ENCODE data around the gene CDH16.
"Not testable (repeated sequence)": the region's sequence is repeated elsewhere in the genome, so short reads cannot be mapped to it uniquely, and the experiment has no call there.

CDH16 gene

GRCh38 chr16:66882702-66883101 is 36.0 kb downstream of the CDH16 start:
- H3K4me3 ChIP-seq = no peak overlapping the region
- H3K4me1 ChIP-seq = peaks cover 12% of the 10 kb centered on the region
- no peaks in the 10 kb centered on the region for H3K27me3 ChIP-seq (ENCODE audit: low read depth)
- no peaks in the 10 kb centered on the region for H3K9me3 ChIP-seq
- H3K36me3 ChIP-seq (replicated peaks) = peaks cover 30% of the 10 kb centered on the region
- no peak for DNase-seq (ENCODE audit: low spot score in 2 of 2)
- in situ Hi-C loops (cut with MboI; ENCODE audit: low sequenced_read_pairs) = no loop called here

DNA sequence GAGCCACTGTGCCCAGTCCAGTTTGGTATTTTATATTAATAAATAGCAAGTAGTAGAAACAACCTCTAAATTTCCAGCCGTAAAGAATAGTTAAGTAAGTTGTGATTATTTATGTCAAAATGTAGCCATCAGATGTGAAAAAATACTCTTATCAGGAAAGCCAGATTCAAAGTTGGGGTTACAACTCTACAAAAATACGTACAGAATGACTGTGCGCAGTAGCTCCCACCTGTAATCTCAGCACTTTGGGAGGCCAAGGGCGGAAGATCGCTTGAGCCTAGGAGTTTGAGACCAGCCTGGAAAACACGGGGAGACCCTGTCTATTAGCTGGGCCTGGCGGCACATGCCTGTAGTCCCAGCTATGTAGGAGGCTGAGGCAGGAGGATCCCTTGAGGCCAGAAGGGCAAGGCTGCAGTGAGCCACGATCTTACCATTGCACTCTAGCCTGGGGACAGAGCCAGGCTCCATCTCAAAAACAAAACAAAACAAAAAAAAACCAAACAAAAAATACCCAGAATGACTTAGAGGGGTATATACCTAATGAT is 36.6 kb downstream of the CDH16 start:
- Histone ChIP-seq H3K36me3 (replicated peaks) (peaks cover 26% of the 10 kb centered on the region), H3K4me3 (peak overlapping the region; percentile 88), H3K4me1 (peaks cover 12% of the 10 kb centered on the region), H3K27me3 (ENCODE audit: low read depth) (no peaks in the 10 kb centered on the region), H3K9me3 (no peaks in the 10 kb centered on the region)
- in situ Hi-C loops (cut with MboI; ENCODE audit: low sequenced_read_pairs) = no loop called here
- DNase-seq (ENCODE audit: low spot score in 2 of 2) = no peak

- Histone ChIP-seq H3K27me3 (ENCODE audit: low read depth) (no peaks in the 10 kb centered on the region), H3K9me3 (no peaks in the 10 kb centered on the region), H3K36me3 (replicated peaks) (peaks cover 21% of the 10 kb centered on the region), H3K4me3 (peak overlapping the region; percentile 88), H3K4me1 (peaks cover 12% of the 10 kb centered on the region)
- no peak for DNase-seq (ENCODE audit: low spot score in 2 of 2)
- in situ Hi-C loops (cut with MboI; ENCODE audit: low sequenced_read_pairs) = no loop called here
Observed at GRCh38 chr16:66881560-66881959, 37.1 kb downstream of the CDH16 start.

- in situ Hi-C loops (cut with MboI; ENCODE audit: low sequenced_read_pairs) = no loop called here
- peaks cover 20% of the 10 kb centered on the region for H3K36me3 ChIP-seq (replicated peaks)
- peak overlapping the region; percentile 88 for H3K4me3 ChIP-seq
- no peaks in the 10 kb centered on the region for H3K27me3 ChIP-seq (ENCODE audit: low read depth)
- peak in 1 of 2 experiments; percentile 33 for DNase-seq (ENCODE audit: low spot score in 2 of 2)
- H3K4me1 ChIP-seq = peaks cover 12% of the 10 kb centered on the region
- no peaks in the 10 kb centered on the region for H3K9me3 ChIP-seq
Observed at GRCh38 chr16:66881014-66881417, 37.7 kb downstream of the CDH16 start.

GRCh38 chr16:66880288-66881013 is 38.2 kb downstream of the CDH16 start, which contains the start of gene PDP2:
PDP2 (plus strand) TSS chr16:66880515; CDS start chr16:66884285, 3,770 bp downstream.
- in situ Hi-C loops (cut with MboI; ENCODE audit: low sequenced_read_pairs) = no loop called here
- H3K36me3 ChIP-seq (replicated peaks) = peaks cover 14% of the 10 kb centered on the region
- H3K4me1 ChIP-seq = peaks cover 12% of the 10 kb centered on the region

DNA sequence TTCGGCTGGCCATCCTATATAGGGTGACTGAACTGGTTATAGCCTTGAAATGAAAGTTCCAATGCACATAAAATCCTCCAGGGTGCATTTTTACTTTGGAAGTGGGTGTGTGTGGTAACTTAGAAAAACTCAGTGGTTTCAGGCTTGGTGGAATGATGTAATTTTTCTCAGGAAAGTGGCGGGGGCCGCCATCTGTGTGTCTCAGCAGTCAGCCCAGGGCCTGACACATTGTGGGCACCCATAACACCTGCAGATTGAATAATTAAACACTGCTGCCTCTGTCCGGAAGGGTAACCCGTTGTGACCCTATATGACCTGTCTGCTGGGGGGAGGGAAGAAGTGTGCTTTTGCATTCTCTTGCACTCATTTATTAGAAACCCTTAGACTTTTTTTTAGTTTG is 40.6 kb downstream of the CDH16 start:
- Histone ChIP-seq H3K36me3 (replicated peaks) (no peaks in the 10 kb centered on the region), H3K9me3 (no peaks in the 10 kb centered on the region), H3K4me1 (peaks cover 12% of the 10 kb centered on the region), H3K4me3 (no peak overlapping the region), H3K27me3 (ENCODE audit: low read depth) (no peaks in the 10 kb centered on the region)
- in situ Hi-C loops (cut with MboI; ENCODE audit: low sequenced_read_pairs) = no loop called here
- DNase-seq (ENCODE audit: low spot score in 2 of 2) = no peak

More at GRCh38 chr16:66880288-66881013, 38.2 kb downstream of the CDH16 start, which contains the start of gene PDP2:
- Histone ChIP-seq H3K9me3 (no peaks in the 10 kb centered on the region), H3K4me3 (peak within 1 kb of the TSS; percentile 88), H3K27me3 (ENCODE audit: low read depth) (no peaks in the 10 kb centered on the region)
- DNase-seq (ENCODE audit: low spot score in 2 of 2) = peak; percentile 93 to 98

GRCh38 chr16:66874079-66874775 is 44.5 kb downstream of the CDH16 start:
- in situ Hi-C loops (cut with MboI; ENCODE audit: low sequenced_read_pairs) = no loop called here
- DNase-seq (ENCODE audit: low spot score in 2 of 2) = no peak
- Histone ChIP-seq H3K27me3 (ENCODE audit: low read depth) (no peaks in the 10 kb centered on the region), H3K36me3 (replicated peaks) (no peaks in the 10 kb centered on the region), H3K4me3 (no peak overlapping the region), H3K4me1 (peaks cover 4% of the 10 kb centered on the region; the same call in 1 of the 2 replicates), H3K9me3 (no peaks in the 10 kb centered on the region)

DNA sequence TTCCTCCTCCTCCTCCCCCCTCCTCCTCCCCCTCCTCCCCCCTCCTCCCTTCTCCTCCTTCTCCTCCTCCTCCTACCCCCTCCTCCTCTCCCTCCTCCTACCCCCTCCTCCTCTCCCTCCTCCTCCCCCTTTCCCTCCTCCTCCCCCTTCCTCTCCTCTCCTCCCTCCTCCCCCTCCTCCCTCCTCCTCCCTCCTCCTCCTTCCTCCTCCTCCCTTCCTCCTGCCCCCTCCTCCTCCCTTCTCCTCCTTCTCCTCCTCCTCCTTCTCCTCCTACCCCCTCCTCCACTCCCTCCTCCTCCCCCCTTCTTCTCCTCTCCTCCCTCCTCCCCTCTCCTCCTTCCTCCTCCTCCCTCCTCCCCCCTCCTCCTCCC is 45.0 kb downstream of the CDH16 start:
- H3K4me3 ChIP-seq = no peak overlapping the region
- DNase-seq (ENCODE audit: low spot score in 2 of 2) = no peak
- in situ Hi-C loops (cut with MboI; ENCODE audit: low sequenced_read_pairs) = no loop called here

DNA sequence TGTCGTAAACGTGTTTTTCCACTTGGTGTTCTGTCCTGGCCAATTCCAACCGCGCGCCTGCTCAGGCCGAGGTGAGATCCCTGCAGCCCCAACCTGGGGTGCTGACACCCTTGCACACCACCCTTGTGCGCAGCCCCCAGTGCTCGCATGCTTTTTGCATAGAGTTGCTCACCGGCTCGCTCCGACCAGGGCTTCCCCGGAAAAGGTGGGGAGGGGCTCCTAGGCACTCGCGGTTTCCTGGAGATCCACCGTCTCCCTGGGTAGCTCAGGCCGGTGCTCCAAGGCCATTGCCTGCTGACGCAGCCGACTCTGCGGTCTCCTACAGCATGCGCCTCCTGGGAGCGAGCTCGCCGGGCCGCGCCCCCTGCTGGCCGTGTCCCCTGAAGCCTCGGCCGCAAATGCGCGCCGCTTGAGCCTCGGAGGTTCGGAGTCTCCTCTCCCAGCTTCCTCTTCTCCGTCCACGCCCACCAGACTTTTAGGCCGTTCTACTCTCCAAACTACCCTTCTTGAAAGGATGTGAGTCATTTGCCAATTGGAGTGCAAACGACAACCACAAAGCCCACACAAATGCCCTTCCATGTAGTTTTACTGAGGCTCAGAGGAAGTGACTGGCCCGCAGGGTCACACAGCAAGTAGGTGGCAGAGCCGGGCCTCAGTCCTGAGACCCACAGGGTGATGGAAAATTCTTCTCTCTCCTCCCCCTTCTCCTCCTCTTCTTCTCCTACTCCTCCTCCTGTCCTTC is 45.6 kb downstream of the CDH16 start:
- no peaks in the 10 kb centered on the region for H3K9me3 ChIP-seq
- peak; percentile 83 to 94 for DNase-seq (ENCODE audit: low spot score in 2 of 2)
- peaks cover 4% of the 10 kb centered on the region; the same call in 1 of the 2 replicates for H3K4me1 ChIP-seq
- H3K4me3 ChIP-seq = peak overlapping the region; percentile 21
- no peaks in the 10 kb centered on the region for H3K36me3 ChIP-seq (replicated peaks)
- no peaks in the 10 kb centered on the region for H3K27me3 ChIP-seq (ENCODE audit: low read depth)
- in situ Hi-C loops (cut with MboI; ENCODE audit: low sequenced_read_pairs) = no loop called here

More for the DNA sequence above, 45.0 kb downstream of the CDH16 start:
- H3K36me3 ChIP-seq (replicated peaks) = no peaks in the 10 kb centered on the region
- H3K4me1 ChIP-seq = peaks cover 4% of the 10 kb centered on the region; the same call in 1 of the 2 replicates
- H3K27me3 ChIP-seq (ENCODE audit: low read depth) = no peaks in the 10 kb centered on the region
- no peaks in the 10 kb centered on the region for H3K9me3 ChIP-seq

- peak overlapping the region; percentile 21 for H3K4me3 ChIP-seq
- in situ Hi-C loops (cut with MboI; ENCODE audit: low sequenced_read_pairs) = no loop called here
- H3K4me1 ChIP-seq = peaks cover 4% of the 10 kb centered on the region; the same call in 1 of the 2 replicates
Observed at GRCh38 chr16:66872559-66872942, 46.1 kb downstream of the CDH16 start.

GRCh38 chr16:66871840-66872239 is 46.8 kb downstream of the CDH16 start:
- in situ Hi-C loops (cut with MboI; ENCODE audit: low sequenced_read_pairs) = no loop called here

More at GRCh38 chr16:66872559-66872942, 46.1 kb downstream of the CDH16 start:
- H3K27me3 ChIP-seq (ENCODE audit: low read depth) = no peaks in the 10 kb centered on the region
- DNase-seq (ENCODE audit: low spot score in 2 of 2) = no peak
- H3K9me3 ChIP-seq = no peaks in the 10 kb centered on the region
- no peaks in the 10 kb centered on the region for H3K36me3 ChIP-seq (replicated peaks)

DNA sequence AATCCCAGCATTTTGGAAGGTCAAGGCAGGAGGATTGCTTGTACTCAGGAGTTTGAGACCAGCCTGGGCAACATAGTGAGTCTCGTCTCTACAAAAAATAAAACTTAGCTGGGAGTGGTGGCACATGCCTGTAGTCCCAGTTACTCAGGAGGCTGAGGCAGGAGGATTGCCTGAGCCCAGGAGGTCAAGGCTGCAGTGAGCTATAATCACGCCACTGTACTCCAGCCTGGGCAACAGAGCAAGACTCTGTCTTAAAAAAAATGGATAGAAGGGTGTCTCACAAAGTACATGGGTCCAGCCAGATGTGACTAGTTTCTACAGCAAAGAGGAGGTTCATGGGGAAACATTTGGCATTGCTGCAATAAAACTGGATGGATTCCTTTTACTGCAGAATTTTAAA is 47.3 kb downstream of the CDH16 start:
- DNase-seq (ENCODE audit: low spot score in 2 of 2); H3K36me3 ChIP-seq (replicated peaks); in situ Hi-C loops (cut with MboI; ENCODE audit: low sequenced_read_pairs); H3K4me3 ChIP-seq; H3K27me3 ChIP-seq (ENCODE audit: low read depth); H3K9me3 ChIP-seq; H3K4me1 ChIP-seq: not testable (repeated sequence)

More at GRCh38 chr16:66871840-66872239, 46.8 kb downstream of the CDH16 start:
- Histone ChIP-seq H3K9me3 (no peaks in the 10 kb centered on the region), H3K36me3 (replicated peaks) (no peaks in the 10 kb centered on the region), H3K4me3 (no peak overlapping the region), H3K4me1 (peaks cover 4% of the 10 kb centered on the region; the same call in 1 of the 2 replicates), H3K27me3 (ENCODE audit: low read depth) (no peaks in the 10 kb centered on the region)
- DNase-seq (ENCODE audit: low spot score in 2 of 2) = no peak

- no peaks in the 10 kb centered on the region for H3K27me3 ChIP-seq (ENCODE audit: low read depth)
- in situ Hi-C loops (cut with MboI; ENCODE audit: low sequenced_read_pairs) = loop anchor here (10.0 kb wide), 1 partner anchor 465 kb away; no protein-coding TSS in a partner anchor
Observed at GRCh38 chr16:66869424-66869823, 49.3 kb downstream of the CDH16 start.

More at GRCh38 chr16:66869424-66869823, 49.3 kb downstream of the CDH16 start:
- no peak overlapping the region for H3K4me3 ChIP-seq
- no peak for DNase-seq (ENCODE audit: low spot score in 2 of 2)
- H3K4me1 ChIP-seq = peaks cover 4% of the 10 kb centered on the region; the same call in 1 of the 2 replicates
- no peaks in the 10 kb centered on the region for H3K9me3 ChIP-seq
- no peaks in the 10 kb centered on the region for H3K36me3 ChIP-seq (replicated peaks)
